NCI-H345 (cell line): ENCODE results near the gene TEAD1.

Experiments
- DNase-seq: peaks from one replicate; lab custom pipeline; 2025; lab: John Stamatoyannopoulos, UW

Gene TEAD1

GRCh38 chr11:12810568-12810894 is 136.3 kb downstream of the TEAD1 start:
- no peak for DNase-seq

GRCh38 chr11:12811861-12812260 is 137.6 kb downstream of the TEAD1 start:
- DNase-seq, result no peak

GRCh38 chr11:12812849-12813248 is 138.6 kb downstream of the TEAD1 start:
- DNase-seq, result no peak

- no peak for DNase-seq
Observed at GRCh38 chr11:12813371-12814225, 139.4 kb downstream of the TEAD1 start.

- DNase-seq, result no peak
Observed at GRCh38 chr11:12815129-12815480, 140.9 kb downstream of the TEAD1 start.

- no peak for DNase-seq
Observed at GRCh38 chr11:12815931-12816494, 141.8 kb downstream of the TEAD1 start.

GRCh38 chr11:12817681-12818332 is 143.6 kb downstream of the TEAD1 start:
- DNase-seq, result no peak

GRCh38 chr11:12818333-12819015 is 144.3 kb downstream of the TEAD1 start:
- no peak for DNase-seq

GRCh38 chr11:12822392-12823022 is 148.3 kb downstream of the TEAD1 start:
- no peak for DNase-seq

- DNase-seq, result peak; percentile 10
Observed at GRCh38 chr11:12824281-12825041, 150.2 kb downstream of the TEAD1 start.

GRCh38 chr11:12826441-12826840 is 152.2 kb downstream of the TEAD1 start:
- no peak for DNase-seq

GRCh38 chr11:12827369-12827768 is 153.1 kb downstream of the TEAD1 start:
- DNase-seq, result no peak

GRCh38 chr11:12827929-12828812 is 153.9 kb downstream of the TEAD1 start:
- peak; percentile 80 for DNase-seq

- no peak for DNase-seq
Observed at GRCh38 chr11:12829131-12829530, 154.9 kb downstream of the TEAD1 start.

GRCh38 chr11:12829540-12830314 is 155.5 kb downstream of the TEAD1 start:
- no peak for DNase-seq

GRCh38 chr11:12831471-12832202 is 157.4 kb downstream of the TEAD1 start:
- no peak for DNase-seq

- DNase-seq, result no peak
Observed at GRCh38 chr11:12832480-12833224, 158.4 kb downstream of the TEAD1 start.

- no peak for DNase-seq
Observed at GRCh38 chr11:12834166-12834565, 159.9 kb downstream of the TEAD1 start.
